ENCODE results near the gene E2F2. TPM values are rescaled to one million over a fixed set of nuclear protein-coding genes. Genes with fewer than 3 reads are reported as not detected.

Gene E2F2
- total RNA-seq, 1 experiment from 2014 or later = 5.1 TPM

- Histone ChIP-seq H3K23me2 (ENCODE audit: insufficient read length, low read depth, low read length, poor library complexity, severe bottlenecking) (peaks cover 5% of the 10 kb centered on the region), H4K20me1 (ENCODE audit: control insufficient read depth, insufficient read depth, insufficient read length) (no peaks in the 10 kb centered on the region), H3K56ac (ENCODE audit: insufficient read length, low read depth, low read length) (no peak overlapping the region), H4K8ac (replicated peaks; ENCODE audit: insufficient read length, low read depth, low read length) (no peak overlapping the region), H2BK120ac (ENCODE audit: low read depth, low read length, poor library complexity, severe bottlenecking) (no peak overlapping the region), H3K23ac (ENCODE audit: insufficient read length, low read depth, low read length) (no peak overlapping the region), H3K18ac (ENCODE audit: insufficient read length, low read depth, low read length) (no peak overlapping the region), H3K27ac (ENCODE audit: insufficient read length, low read depth, low read length) (no peak overlapping the region), H3K4ac (ENCODE audit: low read depth, low read length) (no peak overlapping the region), H2BK15ac (ENCODE audit: low read depth, low read length) (no peak overlapping the region), H3K79me1 (ENCODE audit: insufficient read depth, low read depth, low read length, poor library complexity, severe bottlenecking) (no peaks in the 10 kb centered on the region), H4K91ac (ENCODE audit: insufficient read length, low read depth, low read length) (no peak overlapping the region), H3K9ac (ENCODE audit: extremely low read depth, insufficient read length, low read length) (no peak overlapping the region), H3K14ac (ENCODE audit: insufficient read depth, low read length) (no peak overlapping the region), H3K27me3 (ENCODE audit: insufficient read depth, low read length) (no peaks in the 10 kb centered on the region), H2BK5ac (ENCODE audit: insufficient read length, low read length) (no peak overlapping the region), H3T11ph (ENCODE audit: low read length) (no peak overlapping the region), H3K79me2 (ENCODE audit: insufficient read depth, low read length) (no peaks in the 10 kb centered on the region), H3K4me2 (ENCODE audit: insufficient read depth, insufficient read length, low read length) (no peak overlapping the region), H2AFZ (ENCODE audit: low read length) (no peak overlapping the region), H2BK12ac (ENCODE audit: insufficient read length, low read depth, low read length) (no peak overlapping the region), H2BK20ac (ENCODE audit: low read depth, low read length, poor library complexity, severe bottlenecking) (no peak overlapping the region), H4K5ac (ENCODE audit: insufficient read length, low read depth, low read length) (no peak overlapping the region), H3K4me1 (ENCODE audit: insufficient read depth, low read length) (peaks cover 2% of the 10 kb centered on the region; the same call in 1 of the 2 replicates), H3K9me3 (ENCODE audit: control insufficient read depth, low read depth, low read length) (no peaks in the 10 kb centered on the region), H2AK5ac (ENCODE audit: insufficient read length, low read length) (no peak overlapping the region)
- no peak for DNase-seq
- Mint-ChIP-seq H3K36me3 (ENCODE audit: insufficient read depth in 1 of 3, low read depth in 3 of 3) (no peaks in the 10 kb centered on the region; a peak in 2 of 7 replicates), H3K4me3 (no peak overlapping the region), H3K27me3 (ENCODE audit: low read depth) (peaks cover 33% of the 10 kb centered on the region), H3K27ac (no peak overlapping the region), H3K4me1 (peaks cover 50 to 51% of the 10 kb centered on the region in 2 experiments), H3K9me3 (no peaks in the 10 kb centered on the region; a peak in 1 of 5 replicates)
- no peak for TF ChIP-seq CTCF (conservative IDR thresholded peaks at IDR 0.05)
- WGBS (ENCODE audit: extremely low coverage, insufficient read length, low lambda C conversion rate) = no CpG with 5 or more reads among the region's 4 CpGs
Observed at GRCh38 chr1:23551849-23552248, 20.8 kb upstream of the E2F2 start.
